COR-L47 (cell line): ENCODE measurements around the gene CASP2.

Experiments used
- DNase-seq: peaks from one replicate; lab custom pipeline; 2025; lab: John Stamatoyannopoulos, UW

CASP2 gene

DNA sequence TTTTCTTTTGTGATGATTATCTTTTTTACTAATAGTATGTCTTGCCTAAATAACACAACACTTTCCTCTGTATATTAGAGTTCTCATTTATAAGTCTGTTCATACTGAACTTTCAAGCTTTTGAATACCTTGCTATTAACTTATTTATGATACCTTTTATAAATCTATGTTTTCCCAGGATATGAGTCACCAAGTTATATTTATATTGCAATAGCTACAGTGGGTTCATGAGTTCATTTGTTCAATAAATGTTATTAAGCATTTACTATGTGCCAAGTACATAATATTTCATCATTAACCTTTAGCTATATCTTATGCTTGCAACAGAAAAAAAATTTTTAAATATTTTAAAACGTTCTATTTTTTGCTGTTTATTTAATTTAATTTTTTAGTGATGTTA lies 46.1 kb downstream of the CASP2 start:
- DNase-seq, result no peak

DNA sequence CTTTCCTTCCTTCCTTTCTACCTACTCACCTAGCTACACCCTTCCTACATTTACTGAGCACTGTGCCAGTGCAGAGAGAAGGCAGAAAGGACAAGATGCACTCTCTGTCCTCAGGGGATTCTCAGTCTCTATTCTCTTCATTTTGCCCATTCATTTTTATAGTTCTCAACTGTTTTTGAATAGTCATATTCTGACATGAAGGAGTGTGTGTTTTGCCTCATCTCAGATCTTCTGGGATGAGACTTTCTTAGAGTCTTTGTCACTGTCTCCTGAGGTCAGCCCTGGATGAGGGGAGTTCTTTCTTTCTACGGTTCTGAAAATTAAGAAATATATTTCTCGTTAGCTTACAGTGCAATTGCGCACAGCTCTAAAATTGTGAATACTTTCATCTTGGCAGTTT lies 49.1 kb downstream of the CASP2 start:
- no peak for DNase-seq

DNA sequence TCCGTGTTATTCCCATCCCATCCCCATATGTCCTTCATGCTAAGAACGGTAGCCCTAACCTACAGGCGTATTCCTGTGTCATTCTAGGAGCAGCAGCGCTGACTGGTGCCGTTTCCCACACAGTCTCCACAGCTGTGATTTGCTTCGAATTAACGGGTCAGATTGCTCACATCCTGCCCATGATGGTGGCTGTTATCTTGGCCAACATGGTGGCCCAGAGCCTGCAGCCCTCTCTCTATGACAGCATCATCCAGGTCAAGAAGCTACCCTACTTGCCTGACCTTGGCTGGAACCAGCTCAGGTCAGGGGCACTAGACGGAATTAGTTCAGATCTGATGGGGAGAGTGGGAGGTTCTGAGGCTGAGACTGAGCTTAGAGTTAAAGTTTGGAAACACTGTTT lies 53.7 kb downstream of the CASP2 start:
- DNase-seq, result no peak

DNA sequence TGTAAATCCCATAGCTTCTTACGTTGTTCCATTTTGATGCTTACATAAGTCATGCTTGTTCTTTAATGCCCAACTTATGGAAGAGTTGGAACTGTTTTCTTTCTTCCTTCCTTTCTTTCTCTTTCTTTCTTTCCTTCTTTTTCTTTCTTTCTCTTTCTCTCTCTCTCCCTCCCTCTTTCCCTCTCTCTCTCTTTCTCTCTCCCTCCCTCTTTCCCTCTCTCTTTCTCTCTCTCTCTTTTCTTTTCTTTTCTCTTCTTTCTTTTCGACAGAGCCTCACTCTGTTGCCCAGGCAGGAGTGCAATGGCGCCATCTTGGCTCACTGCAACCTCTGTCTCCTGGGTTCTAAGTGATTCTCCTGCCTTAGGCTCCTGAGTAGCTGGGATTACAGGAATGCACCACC lies 55.4 kb downstream of the CASP2 start:
- no peak for DNase-seq

DNA sequence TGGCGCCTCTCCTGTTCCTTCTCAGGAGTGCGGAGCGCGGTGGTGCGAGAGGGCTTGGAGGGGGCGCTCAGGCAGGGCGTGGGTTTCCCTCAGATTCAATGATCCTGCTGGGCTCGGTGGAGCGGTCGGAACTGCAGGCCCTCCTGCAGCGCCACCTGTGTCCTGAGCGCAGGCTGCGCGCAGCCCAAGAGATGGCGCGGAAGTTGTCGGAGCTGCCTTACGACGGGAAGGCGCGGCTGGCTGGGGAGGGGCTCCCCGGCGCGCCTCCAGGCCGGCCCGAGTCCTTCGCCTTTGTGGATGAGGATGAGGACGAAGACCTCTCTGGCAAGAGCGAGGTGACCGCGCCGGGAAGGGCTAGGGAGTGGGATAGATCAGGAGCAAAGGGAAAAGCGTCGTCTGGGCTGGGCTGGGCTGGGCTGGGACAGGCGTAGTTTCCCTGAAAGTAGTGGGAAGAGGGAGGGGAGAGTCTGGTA lies 57.3 kb downstream of the CASP2 start:
- DNase-seq, result peak; percentile 43

DNA sequence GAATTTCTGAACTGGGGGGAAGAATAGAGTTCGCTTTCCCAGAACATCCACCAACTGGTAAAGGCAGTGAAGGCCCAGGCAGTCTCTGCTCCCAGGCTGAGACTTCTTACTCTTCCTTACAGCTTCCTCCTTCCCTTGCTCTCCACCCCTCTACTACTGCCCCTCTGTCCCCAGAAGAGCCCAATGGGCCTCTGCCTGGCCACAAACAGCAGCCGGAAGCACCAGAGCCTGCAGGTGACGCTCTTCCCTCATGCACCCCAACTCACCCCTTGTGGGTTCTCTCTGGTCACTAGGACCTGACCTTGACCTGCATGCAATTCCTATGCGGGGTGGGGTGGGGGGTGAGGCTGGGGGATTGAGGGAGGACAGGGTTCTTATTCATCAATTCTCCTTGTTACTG lies 57.9 kb downstream of the CASP2 start:
- DNase-seq, result no peak

DNA sequence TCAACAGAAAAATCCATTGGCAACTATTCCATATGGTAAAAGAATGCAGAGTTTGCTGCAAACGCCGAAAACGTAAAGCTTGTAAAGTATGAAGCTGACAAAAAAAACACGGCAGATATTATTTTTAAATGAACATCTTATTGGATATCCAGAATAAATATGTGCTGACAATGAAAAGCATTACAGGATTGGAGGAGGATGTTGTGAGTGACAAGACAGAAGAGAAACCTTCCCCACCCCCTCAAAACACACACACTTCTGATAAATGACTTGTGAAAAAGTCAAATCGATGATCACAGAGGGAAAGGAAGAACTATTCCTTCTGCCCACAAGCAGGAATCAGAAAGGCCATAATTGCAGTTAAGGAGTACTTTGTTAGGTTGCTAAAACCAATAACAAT lies 59.8 kb downstream of the CASP2 start:
- no peak for DNase-seq

DNA sequence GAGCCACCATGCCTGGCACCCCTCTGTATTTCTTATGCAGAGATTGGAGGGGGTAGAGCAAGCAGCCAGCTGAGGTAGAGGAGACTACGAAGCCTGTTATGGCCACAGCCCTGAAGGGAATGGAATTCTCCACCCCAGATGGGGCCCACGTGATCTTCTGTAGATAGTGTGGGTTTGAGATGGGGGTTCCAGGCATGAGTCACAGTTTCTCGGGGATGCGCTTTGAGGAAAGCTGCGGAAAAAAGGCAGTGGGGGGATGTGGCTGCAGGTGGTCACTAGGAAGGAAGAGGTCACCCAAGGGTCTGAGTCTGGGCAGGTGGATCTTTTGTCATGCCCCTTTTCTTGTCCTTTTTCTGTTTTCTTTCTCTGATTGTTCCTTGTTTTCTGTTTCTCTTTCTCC lies 62.9 kb downstream of the CASP2 start:
- no peak for DNase-seq

DNA sequence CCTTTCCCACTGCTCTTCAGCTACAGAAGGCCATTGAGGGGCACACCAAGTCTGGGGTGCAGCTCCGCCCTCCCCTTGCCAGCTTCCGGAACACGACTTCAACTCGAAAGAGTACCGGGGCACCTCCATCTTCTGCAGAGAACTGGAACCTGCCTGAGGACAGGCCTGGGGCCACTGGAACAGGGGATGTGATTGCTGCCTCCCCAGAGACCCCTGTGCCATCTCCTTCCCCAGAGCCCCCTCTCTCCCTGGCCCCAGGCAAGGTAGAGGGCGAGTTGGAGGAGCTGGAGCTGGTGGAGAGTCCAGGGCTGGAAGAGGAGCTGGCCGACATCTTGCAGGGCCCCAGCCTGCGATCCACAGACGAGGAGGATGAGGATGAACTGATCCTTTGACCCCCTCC lies 63.4 kb downstream of the CASP2 start:
- no peak for DNase-seq

DNA sequence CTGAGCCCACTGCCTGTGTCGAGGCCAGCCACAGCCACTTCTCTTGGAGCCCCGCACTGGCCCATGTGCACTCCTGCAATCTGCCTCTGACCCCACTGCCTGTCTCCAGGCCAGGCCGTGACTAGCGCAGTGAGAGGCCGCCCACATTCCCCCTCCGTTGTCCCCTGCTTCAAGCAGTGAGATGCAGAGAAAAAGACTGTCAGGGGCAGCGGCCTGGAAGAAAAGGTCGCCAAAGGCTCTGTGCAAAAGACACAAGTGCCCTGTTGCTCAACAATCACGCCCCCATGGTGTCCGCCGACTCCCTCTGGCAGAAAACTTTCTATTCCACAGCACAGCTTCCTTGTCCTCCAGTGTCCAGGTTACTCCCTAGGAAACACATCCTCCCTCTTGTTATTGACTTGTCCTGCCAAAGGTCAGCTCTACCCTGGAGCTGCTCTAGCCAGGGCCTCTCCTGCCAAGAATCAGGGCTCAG lies 64.4 kb downstream of the CASP2 start:
- no peak for DNase-seq

DNA sequence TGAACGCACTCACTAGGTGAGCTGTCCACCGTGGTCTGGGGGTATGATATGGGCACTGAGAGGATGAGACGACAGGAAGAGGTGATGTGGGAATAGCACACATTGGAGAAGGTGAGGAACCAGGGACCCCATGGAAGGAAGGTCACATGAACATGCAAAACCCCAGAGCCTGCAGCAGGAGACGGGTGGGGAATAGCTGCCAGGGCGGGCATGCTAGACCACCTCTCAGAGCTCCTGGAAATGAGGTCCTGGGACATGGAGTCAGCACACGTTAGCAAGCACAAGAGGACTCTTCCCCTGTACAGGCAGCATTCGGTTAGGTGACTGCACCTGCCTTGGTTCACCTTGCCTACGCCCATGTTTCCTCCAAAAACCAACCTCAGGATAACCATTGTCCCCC lies 66.2 kb downstream of the CASP2 start:
- DNase-seq, result no peak

DNA sequence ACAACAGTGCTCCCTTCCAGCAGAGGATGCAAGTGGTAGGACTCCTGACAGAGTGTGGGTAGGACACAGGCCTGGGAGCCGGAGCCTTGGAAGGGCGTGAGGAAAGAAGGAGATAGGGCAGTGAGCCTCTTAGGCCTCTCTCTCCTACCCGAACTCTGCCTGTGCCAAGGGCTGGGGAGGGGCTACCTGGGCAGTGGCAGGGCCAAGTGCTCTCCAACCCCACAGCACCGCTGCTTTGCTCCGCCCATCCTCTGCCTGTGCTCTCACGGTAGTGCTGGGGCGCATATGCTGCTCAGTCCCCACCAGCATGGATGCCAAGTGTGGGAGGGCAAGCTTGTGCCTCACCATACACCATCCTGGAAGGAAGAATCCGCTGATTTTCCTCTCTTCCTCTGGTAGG lies 66.8 kb downstream of the CASP2 start:
- DNase-seq, result no peak

DNA sequence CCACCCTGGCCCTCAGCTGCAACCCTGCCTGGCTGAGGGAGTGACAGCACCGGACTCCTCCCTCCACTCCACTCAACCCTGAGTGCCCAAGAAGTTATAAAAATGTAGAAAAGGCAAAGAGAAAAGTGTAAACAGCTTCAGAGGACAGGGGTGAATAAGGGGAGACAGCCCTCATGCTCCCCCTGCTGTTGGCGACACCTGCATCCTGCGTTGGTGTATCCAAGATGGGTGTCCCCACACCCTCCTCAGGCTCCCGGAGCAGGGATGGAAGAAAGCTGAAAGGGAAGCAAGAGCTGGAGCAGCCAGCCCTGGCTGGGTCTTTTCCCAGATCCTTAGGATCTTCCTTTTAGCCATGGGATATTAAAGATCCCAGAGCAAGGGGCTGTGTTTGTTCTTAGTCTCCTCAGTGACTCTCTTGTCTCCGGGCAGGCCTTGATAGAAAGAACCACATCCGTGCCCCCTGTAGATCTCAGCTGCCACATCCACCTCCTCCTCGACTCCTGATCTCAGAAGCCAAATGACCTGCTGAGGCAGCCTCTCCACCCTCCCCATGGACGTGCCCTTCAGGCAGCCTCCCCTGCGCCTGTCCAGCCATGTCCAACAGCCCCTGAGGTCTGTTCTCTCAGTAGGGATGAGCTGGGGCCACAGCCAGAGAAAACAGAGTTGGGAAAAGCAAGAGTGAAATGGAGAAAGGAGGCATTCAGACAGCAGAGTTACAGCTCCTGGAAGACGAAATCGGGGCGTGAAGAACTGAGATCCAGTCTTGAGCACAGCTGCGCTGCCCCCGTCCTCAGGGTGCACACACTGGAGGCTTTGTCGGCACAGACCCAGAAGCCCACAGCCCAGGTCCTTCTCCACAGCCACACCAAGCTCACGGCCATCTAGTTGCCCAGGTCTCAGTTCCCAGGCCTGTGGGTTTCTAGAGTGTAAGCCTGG lies 67.6 kb downstream of the CASP2 start:
- no peak for DNase-seq

DNA sequence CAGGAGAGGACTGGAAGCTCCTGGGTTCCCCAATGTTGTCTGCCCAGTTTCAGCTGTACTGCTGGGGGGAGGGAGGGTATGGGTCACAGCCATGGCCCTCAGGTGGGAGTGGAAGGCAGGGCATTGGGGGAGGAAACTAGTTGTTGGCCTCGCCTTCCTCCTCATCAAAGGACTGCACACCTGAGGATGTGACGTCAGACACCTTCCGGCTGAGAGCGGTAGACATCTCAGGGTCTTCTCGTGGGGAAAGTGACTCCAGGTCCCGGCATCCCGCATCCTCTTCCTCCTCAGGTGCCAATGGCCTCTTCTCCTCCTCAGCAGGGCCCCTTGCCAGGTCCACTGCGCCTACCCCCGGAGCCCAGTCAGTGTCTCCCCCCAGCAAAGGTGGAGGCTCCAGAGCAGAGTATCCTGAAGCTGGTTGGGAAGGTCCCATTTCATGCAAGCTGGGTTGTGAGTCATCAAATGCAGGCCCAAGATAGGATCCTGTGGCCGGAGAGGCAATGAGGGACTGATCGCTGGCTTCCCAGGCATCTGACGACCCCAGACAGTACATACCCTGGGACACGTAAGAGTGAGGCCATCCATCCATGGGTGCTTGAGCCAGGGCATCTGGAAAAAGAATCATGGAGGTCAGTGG lies 68.4 kb downstream of the CASP2 start:
- no peak for DNase-seq
